ENCODE results near the gene SAA4. TPM values are rescaled to one million over a fixed set of nuclear protein-coding genes. Genes with fewer than 3 reads are reported as not detected.
"Not testable (repeated sequence)": the region's sequence is repeated elsewhere in the genome, so short reads cannot be mapped to it uniquely, and the experiment has no call there.

SAA4 gene
- total RNA-seq, 2 donors from 2014 or later: not detected

GRCh38 chr11:18222814-18223421 lies 13.7 kb downstream of the SAA4 start:
- H3K36me3 Mint-ChIP-seq: no peaks in the 10 kb centered on the region
- DNase-seq (ENCODE audit: low spot score in 2 of 2) (no peak), ATAC-seq (no peak)
- H3K9me3 Mint-ChIP-seq: no peaks in the 10 kb centered on the region
- H3K27ac Mint-ChIP-seq: no peak overlapping the region

- H3K27ac Mint-ChIP-seq: no peak overlapping the region
- ATAC-seq: no peak
- DNase-seq (ENCODE audit: low spot score in 2 of 2): no peak
- H3K9me3 Mint-ChIP-seq: no peaks in the 10 kb centered on the region
- no peaks in the 10 kb centered on the region for H3K36me3 Mint-ChIP-seq
These were observed 15.2 kb downstream of the SAA4 start for GRCh38 chr11:18221274-18221876.

- Mint-ChIP-seq H3K36me3 (no peaks in the 10 kb centered on the region), H3K27ac (no peak overlapping the region), H3K9me3 (no peaks in the 10 kb centered on the region)
- ATAC-seq: no peak
- DNase-seq (ENCODE audit: low spot score in 2 of 2): no peak
These were observed 27.5 kb downstream of the SAA4 start for GRCh38 chr11:18209058-18209457.

GRCh38 chr11:18204771-18205170 lies 31.8 kb downstream of the SAA4 start:
- no peaks in the 10 kb centered on the region for H3K9me3 Mint-ChIP-seq
- peaks cover 0 to 4% of the 10 kb centered on the region in 2 donors for H3K36me3 Mint-ChIP-seq
- H3K27ac Mint-ChIP-seq: no peak overlapping the region
- ATAC-seq: no peak
- no peak for DNase-seq (ENCODE audit: low spot score in 2 of 2)

- no peak for ATAC-seq
- H3K27ac Mint-ChIP-seq: no peak overlapping the region
These were observed 32.4 kb downstream of the SAA4 start for GRCh38 chr11:18204220-18204619.

GRCh38 chr11:18203723-18204122 lies 32.9 kb downstream of the SAA4 start:
- Mint-ChIP-seq H3K27ac (no peak overlapping the region), H3K9me3 (no peaks in the 10 kb centered on the region), H3K36me3 (peaks cover 0 to 4% of the 10 kb centered on the region in 2 donors)
- DNase-seq (ENCODE audit: low spot score in 2 of 2) (no peak), ATAC-seq (peak in 1 of 2 donors; percentile 54)

More at GRCh38 chr11:18204220-18204619, 32.4 kb downstream of the SAA4 start:
- Mint-ChIP-seq H3K9me3 (no peaks in the 10 kb centered on the region), H3K36me3 (peaks cover 0 to 4% of the 10 kb centered on the region in 2 donors)
- DNase-seq (ENCODE audit: low spot score in 2 of 2): no peak

- not testable (repeated sequence) for H3K36me3 Mint-ChIP-seq; DNase-seq (ENCODE audit: low spot score in 2 of 2); H3K27ac Mint-ChIP-seq; ATAC-seq; H3K9me3 Mint-ChIP-seq
These were observed 38.9 kb downstream of the SAA4 start for GRCh38 chr11:18197738-18198137.

GRCh38 chr11:18196532-18196931 lies 40.1 kb downstream of the SAA4 start:
- no peak overlapping the region for H3K27ac Mint-ChIP-seq
- DNase-seq (ENCODE audit: low spot score in 2 of 2) (no peak), ATAC-seq (no peak)
- no peaks in the 10 kb centered on the region for H3K9me3 Mint-ChIP-seq
- no peaks in the 10 kb centered on the region for H3K36me3 Mint-ChIP-seq

- no peaks in the 10 kb centered on the region for H3K9me3 Mint-ChIP-seq
- ATAC-seq (peak in 1 of 2 donors; percentile 30), DNase-seq (ENCODE audit: low spot score in 2 of 2) (no peak)
- H3K36me3 Mint-ChIP-seq: no peaks in the 10 kb centered on the region
- H3K27ac Mint-ChIP-seq: no peak overlapping the region
These were observed 43.6 kb downstream of the SAA4 start for GRCh38 chr11:18193010-18193409.

GRCh38 chr11:18191376-18191775 lies 45.2 kb downstream of the SAA4 start:
- Mint-ChIP-seq H3K36me3 (no peaks in the 10 kb centered on the region), H3K9me3 (no peaks in the 10 kb centered on the region), H3K27ac (no peak overlapping the region)
- no peak for ATAC-seq
- DNase-seq (ENCODE audit: low spot score in 2 of 2): no peak

- H3K27ac Mint-ChIP-seq; ATAC-seq; H3K9me3 Mint-ChIP-seq; DNase-seq (ENCODE audit: low spot score in 2 of 2); H3K36me3 Mint-ChIP-seq: not testable (repeated sequence)
These were observed 46.9 kb downstream of the SAA4 start for GRCh38 chr11:18189476-18190245.

GRCh38 chr11:18188796-18189195 lies 47.8 kb downstream of the SAA4 start:
- no peak overlapping the region for H3K27ac Mint-ChIP-seq
- no peak for ATAC-seq
- no peak for DNase-seq (ENCODE audit: low spot score in 2 of 2)
- H3K9me3 Mint-ChIP-seq: no peaks in the 10 kb centered on the region
- no peaks in the 10 kb centered on the region for H3K36me3 Mint-ChIP-seq

Other genes with a start within 250 kb of the SAA4 start
- gene SERGEF, start 223.8 kb downstream of the SAA4 start, total RNA-seq: 10 to 100 TPM; 42.7 to 62.9 TPM
- under 1 TPM; 0.05 to 0.43 TPM for gene TPH1, start 190.5 kb downstream of the SAA4 start, total RNA-seq
- 10 to 100 TPM; 22.0 to 33.9 TPM for gene SAAL1, start 130.7 kb downstream of the SAA4 start, total RNA-seq
- gene MRGPRX3, start 104.2 kb downstream of the SAA4 start, total RNA-seq: not detected
- gene MRGPRX4, start 64.0 kb downstream of the SAA4 start, total RNA-seq: not detected
- gene SAA2, start 11.9 kb upstream of the SAA4 start, total RNA-seq: not detected
- not detected for gene SAA1, start 29.5 kb upstream of the SAA4 start, total RNA-seq
- gene HPS5, start 85.3 kb upstream of the SAA4 start, total RNA-seq: 10 to 100 TPM; 17.9 to 26.8 TPM
- gene GTF2H1, start 85.8 kb upstream of the SAA4 start, total RNA-seq: 10 to 100 TPM; 36.1 to 53.6 TPM
- 1,000 to 10,000 TPM in 1 of 2 donors, 100 to 1,000 TPM in 1; 979 to 2,196 TPM for gene LDHA, start 157.8 kb upstream of the SAA4 start, total RNA-seq
- not detected for gene LDHC, start 175.5 kb upstream of the SAA4 start, total RNA-seq
- gene LDHAL6A, start 219.1 kb upstream of the SAA4 start, total RNA-seq: not detected